Measurements from ENCODE around the gene SNRPE.
"Not testable (repeated sequence)": the region's sequence is repeated elsewhere in the genome, so short reads cannot be mapped to it uniquely, and the experiment has no call there.

The SNRPE gene

GRCh38 chr1:203861379-203862184, at the start of gene SNRPE:
Gene SNRPE, plus strand, starts transcription at chr1:203861599. Its CDS starts 61 bp downstream, at chr1:203861660.
- ATAC-seq: peak; percentile 98
- peak; percentile 95 for DNase-seq

DNA sequence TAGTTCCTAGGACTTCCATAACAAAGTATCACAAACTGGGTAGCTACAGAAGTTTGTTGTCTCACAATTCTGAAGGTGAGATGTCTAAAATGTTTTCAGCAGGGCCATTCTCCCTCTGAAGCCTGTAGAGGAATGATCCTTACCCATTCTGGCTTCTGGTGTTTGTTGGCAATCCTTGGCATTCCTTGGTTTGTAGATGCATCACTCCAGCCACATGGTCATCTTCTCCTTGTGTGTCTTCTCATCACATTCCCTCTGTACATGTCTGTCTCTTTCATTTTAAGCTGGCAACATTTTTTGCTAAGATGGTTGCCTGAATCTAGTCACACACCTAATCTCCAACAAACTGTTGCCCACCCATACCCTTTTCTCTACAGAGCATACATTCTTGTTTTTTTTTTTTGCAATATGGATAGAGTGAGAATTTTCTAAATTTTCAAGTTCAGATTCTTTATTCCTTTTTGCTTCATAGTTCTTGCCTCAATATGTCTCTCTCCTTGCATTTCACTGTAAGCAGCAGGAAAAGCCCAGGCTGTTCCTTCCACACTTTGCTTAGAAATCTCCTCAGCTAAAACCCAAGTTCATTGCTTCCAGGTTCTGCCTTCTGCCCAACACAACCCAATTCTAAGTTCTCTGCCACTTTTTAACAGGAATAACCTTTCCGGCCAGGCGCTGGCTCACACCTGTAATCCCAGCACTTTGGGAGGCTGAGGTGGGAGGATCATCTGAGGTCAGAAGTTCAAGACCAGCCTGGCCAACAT, 47.6 kb upstream of the SNRPE start:
- DNase-seq: no peak
- ATAC-seq: no peak

GRCh38 chr1:203818399-203818798, 43.0 kb upstream of the SNRPE start:
- no peak for ATAC-seq

DNA sequence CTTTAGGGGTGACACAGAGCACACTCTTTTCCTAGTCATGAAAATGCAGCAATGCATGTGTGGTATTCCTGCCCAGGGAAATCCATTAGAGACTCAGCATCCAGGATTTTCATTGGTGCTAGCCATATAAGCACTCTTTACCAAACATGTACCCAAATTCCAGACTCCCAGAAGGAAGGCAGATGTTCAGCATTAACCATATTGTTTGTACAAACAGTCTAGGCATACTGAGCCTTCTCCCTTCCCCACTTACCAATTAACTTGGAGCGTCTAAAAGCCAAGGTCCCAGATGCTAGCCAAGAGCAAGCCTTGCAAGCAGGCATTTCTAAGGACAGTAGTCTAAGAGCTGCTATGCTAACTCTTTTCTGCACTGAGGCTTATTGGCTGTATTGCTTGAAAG, 38.1 kb upstream of the SNRPE start:
- ATAC-seq (no peak), DNase-seq (no peak)

More at GRCh38 chr1:203818399-203818798, 43.0 kb upstream of the SNRPE start:
- DNase-seq: no peak

- ATAC-seq (no peak), DNase-seq (no peak)
These were observed 35.2 kb upstream of the SNRPE start for GRCh38 chr1:203826175-203826574.

GRCh38 chr1:203828002-203828401, 33.4 kb upstream of the SNRPE start:
- DNase-seq (no peak), ATAC-seq (no peak)

DNA sequence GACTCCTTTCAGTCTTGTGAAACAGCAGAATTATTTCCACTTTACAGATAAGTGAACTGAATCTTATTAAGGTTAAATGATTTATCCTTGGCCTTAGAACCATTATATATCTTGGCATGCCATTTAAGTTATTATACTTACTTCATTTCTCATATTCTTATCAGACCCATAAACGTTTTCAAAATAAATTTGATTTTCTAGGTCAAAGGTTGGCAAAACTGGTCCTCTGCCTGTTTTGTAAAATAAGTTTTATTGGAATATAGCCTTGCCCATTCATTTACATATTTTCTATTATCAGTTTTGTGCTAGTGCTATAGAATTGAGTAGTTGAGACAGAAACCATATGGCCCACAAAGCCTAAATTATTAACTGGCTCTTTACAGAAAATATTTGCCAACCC, 32.9 kb upstream of the SNRPE start:
- ATAC-seq (no peak), DNase-seq (no peak)

DNA sequence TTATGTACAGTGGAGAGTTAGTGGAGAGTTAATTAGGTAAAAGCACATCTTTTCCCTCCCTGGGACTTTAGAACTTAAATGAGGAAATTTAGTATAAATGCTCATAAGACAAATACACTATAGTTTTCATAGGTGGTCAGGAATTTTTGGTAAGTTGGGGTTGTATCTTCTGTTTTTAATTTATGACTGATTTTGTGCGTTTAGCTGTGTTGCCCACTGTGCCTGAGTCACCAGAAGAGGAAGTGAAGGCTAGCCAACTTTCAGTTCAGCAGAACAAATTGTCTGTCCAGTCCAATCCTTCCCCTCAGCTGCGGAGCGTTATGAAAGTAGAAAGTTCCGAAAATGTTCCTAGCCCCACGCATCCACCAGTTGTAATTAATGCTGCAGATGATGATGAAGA, 32.2 kb upstream of the SNRPE start:
- ATAC-seq, DNase-seq: not testable (repeated sequence)

DNA sequence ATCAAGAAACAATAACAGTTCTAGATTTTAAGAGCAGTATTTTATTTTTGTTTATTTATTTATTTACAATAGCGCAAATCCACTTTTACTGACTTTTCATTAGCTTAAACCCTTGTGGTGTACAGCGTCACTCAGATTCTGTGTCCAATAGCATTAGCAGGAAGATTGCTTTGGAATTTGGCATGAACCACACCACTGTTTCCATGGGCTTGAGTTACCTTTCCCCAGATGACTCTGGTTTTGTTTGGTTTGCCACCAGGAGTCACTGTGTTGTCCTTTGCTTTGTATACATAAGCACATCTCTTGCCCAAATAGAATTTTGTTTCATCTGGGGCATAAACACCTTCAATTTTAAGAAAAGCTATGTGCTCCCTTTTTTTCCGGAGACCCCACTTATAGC, 25.9 kb upstream of the SNRPE start:
- no peak for ATAC-seq
- no peak for DNase-seq

DNA sequence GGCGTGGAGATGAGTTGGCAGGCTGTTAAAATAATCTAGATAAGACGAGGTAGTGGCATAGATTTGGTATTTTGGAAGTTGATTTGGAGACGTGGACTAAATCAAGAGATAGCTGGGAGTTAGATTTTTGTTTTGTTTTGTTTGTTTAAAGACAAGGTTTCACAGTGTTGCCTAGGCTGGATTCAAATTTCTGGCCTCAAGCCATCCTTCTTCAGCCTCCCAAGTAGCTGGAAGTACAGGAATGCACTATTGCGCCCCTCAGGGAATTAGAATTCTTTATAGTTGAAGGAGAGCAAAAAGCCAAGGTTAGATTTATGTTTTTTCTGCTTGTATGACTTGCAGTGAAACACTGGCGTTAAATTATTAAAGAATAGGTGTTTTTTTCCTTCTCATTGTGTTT, 22.3 kb upstream of the SNRPE start:
- ATAC-seq (no peak), DNase-seq (no peak)

DNA sequence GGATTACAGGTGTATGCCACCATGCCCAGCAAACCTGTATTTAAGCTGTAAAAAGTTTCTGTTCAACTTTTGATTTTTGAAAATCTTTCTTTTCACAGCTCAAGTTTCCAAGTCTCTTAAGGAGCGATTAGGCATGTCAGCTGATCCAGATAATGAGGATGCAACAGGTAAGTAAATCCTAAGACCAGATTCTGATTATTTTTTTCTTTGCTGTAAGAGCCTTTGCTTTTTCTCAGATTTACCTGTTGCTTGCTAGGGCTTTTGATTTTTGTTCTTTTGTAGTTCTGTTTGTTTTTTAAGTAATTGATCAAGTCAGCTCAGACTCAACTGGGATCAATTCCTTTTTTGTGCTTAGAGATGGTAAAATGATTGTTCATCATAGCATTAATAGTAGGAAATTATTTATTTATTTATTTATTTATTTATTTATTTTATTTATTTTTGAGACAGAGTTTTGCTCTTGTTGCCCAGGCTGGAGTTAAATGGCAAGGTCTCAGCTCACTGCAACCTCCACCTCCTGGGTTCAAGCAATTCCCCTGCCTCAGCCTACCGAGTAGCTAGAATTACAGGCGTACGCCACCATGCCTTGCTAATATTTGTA, 21.1 kb upstream of the SNRPE start:
- no peak for ATAC-seq

GRCh38 chr1:203842559-203842876, 18.9 kb upstream of the SNRPE start:
- no peak for DNase-seq
- no peak for ATAC-seq

More for the DNA sequence above, 21.1 kb upstream of the SNRPE start:
- no peak for DNase-seq

- ATAC-seq (no peak), DNase-seq (no peak)
These were observed 18.0 kb upstream of the SNRPE start for GRCh38 chr1:203843435-203843834.

GRCh38 chr1:203853112-203853511, 8.3 kb upstream of the SNRPE start:
- not testable (repeated sequence) for DNase-seq, ATAC-seq

GRCh38 chr1:203858055-203858454, 3.3 kb upstream of the SNRPE start:
- ATAC-seq: no peak
- no peak for DNase-seq

- no peak for DNase-seq
These were observed 2.4 kb upstream of the SNRPE start for GRCh38 chr1:203858975-203859374.

DNA sequence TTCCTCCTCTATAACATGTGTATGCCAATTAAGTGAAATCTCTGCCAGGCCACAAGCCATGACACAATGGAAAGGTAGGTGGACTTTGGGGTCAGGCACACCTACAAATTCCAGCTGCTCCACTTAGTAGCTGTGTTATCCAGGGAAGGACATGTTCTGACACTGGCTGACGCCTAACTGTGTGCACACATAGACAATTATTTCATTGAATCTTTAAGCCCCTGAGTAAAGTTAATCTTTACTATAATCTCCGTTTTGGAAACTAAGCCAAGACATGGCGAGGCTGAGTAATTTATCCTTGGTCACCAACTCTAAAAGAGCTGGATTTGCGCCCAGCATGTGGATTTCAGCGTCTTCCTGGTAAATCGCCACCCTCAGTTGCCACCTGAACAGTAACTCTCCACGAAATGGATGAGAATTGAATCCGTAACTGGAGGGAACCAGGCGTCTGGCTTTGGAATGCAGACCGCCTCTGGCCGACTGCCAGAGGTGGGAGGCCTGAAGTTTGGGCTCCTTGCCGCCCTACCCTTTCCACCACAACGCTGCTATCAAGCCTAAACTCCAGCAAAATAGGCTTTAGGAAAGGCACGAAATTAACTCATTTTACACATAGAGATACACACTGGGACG, 888 bp upstream of the SNRPE start:
- DNase-seq (no peak), ATAC-seq (no peak)

More at GRCh38 chr1:203858975-203859374, 2.4 kb upstream of the SNRPE start:
- no peak for ATAC-seq

- no peak for DNase-seq
- no peak for ATAC-seq
These were observed 6.4 kb downstream of the SNRPE start for GRCh38 chr1:203867802-203868201.

GRCh38 chr1:203870245-203870644, 8.8 kb downstream of the SNRPE start:
- ATAC-seq: no peak
- no peak for DNase-seq

GRCh38 chr1:203871114-203871880, 9.9 kb downstream of the SNRPE start:
- DNase-seq: no peak
- ATAC-seq: peak; percentile 60

- ATAC-seq (no peak), DNase-seq (no peak)
These were observed 11.7 kb downstream of the SNRPE start for GRCh38 chr1:203873094-203873493.

GRCh38 chr1:203878422-203878821, 17.0 kb downstream of the SNRPE start:
- DNase-seq (no peak), ATAC-seq (no peak)
